ENCODE data around the gene FAM184B. TPM values are rescaled to one million over a fixed set of nuclear protein-coding genes. Genes with fewer than 3 reads are reported as not detected.

FAM184B gene
- total RNA-seq, 1 experiment from 2014 or later = 0.09 TPM

DNA sequence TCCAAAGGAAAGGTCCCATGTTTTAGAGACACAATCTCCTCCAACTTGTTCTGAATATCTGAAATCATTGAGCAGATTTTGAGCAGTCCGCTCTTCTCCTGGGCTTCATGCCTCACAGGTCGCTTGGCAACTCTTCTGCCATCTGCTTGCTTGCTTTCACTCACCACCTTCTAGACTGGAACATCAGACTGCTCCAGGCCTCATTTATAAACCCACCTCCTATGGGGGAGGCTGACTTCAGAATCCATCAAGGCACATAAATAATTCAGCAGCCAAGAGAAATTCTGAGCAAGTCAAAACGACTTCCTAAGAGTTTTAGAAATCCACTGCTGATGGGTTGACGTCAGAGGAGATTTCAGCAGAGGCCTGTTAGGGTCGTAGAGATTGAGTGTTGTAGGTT, 64.1 kb downstream of the FAM184B start:
- Mint-ChIP-seq H3K4me3 (no peak overlapping the region), H3K9me3 (no peaks in the 10 kb centered on the region), H3K27ac (peak overlapping the region in 1 of 3 experiments; percentile 32; a peak in 1 of 7 replicates), H3K27me3 (ENCODE audit: low read depth) (no peaks in the 10 kb centered on the region; the same call in 1 of the 2 replicates), H3K36me3 (ENCODE audit: insufficient read depth in 1 of 3, low read depth in 3 of 3) (no peaks in the 10 kb centered on the region), H3K4me1 (peaks cover 17 to 19% of the 10 kb centered on the region in 2 experiments)
- Histone ChIP-seq H2AK5ac (ENCODE audit: insufficient read length, low read length) (no peak overlapping the region), H2AFZ (ENCODE audit: low read length) (no peak overlapping the region), H2BK15ac (ENCODE audit: low read depth, low read length) (no peak overlapping the region), H3K9ac (ENCODE audit: extremely low read depth, insufficient read length, low read length) (no peak overlapping the region), H3K4me1 (ENCODE audit: insufficient read depth, low read length) (peaks cover 1% of the 10 kb centered on the region; the same call in 1 of the 2 replicates), H2BK5ac (ENCODE audit: insufficient read length, low read length) (no peak overlapping the region), H2BK12ac (ENCODE audit: insufficient read length, low read depth, low read length) (no peak overlapping the region), H3K27ac (ENCODE audit: insufficient read length, low read depth, low read length) (no peak overlapping the region), H3K9me3 (ENCODE audit: control insufficient read depth, low read depth, low read length) (no peaks in the 10 kb centered on the region), H3K79me2 (ENCODE audit: insufficient read depth, low read length) (no peaks in the 10 kb centered on the region), H3K23me2 (ENCODE audit: insufficient read length, low read depth, low read length, poor library complexity, severe bottlenecking) (no peaks in the 10 kb centered on the region), H3K23ac (ENCODE audit: insufficient read length, low read depth, low read length) (no peak overlapping the region), H3K4me2 (ENCODE audit: insufficient read depth, insufficient read length, low read length) (no peak overlapping the region), H4K8ac (replicated peaks; ENCODE audit: insufficient read length, low read depth, low read length) (no peak overlapping the region), H4K20me1 (ENCODE audit: control insufficient read depth, insufficient read depth, insufficient read length) (no peaks in the 10 kb centered on the region), H3K27me3 (ENCODE audit: insufficient read depth, low read length) (no peaks in the 10 kb centered on the region), H3K56ac (ENCODE audit: insufficient read length, low read depth, low read length) (no peak overlapping the region), H3T11ph (ENCODE audit: low read length) (no peak overlapping the region), H2BK20ac (ENCODE audit: low read depth, low read length, poor library complexity, severe bottlenecking) (no peak overlapping the region), H3K14ac (ENCODE audit: insufficient read depth, low read length) (no peak overlapping the region), H3K79me1 (ENCODE audit: insufficient read depth, low read depth, low read length, poor library complexity, severe bottlenecking) (no peaks in the 10 kb centered on the region), H2BK120ac (ENCODE audit: low read depth, low read length, poor library complexity, severe bottlenecking) (no peak overlapping the region), H3K18ac (ENCODE audit: insufficient read length, low read depth, low read length) (no peak overlapping the region), H4K5ac (ENCODE audit: insufficient read length, low read depth, low read length) (no peak overlapping the region), H3K4ac (ENCODE audit: low read depth, low read length) (no peak overlapping the region), H4K91ac (ENCODE audit: insufficient read length, low read depth, low read length) (no peak overlapping the region)
- TF ChIP-seq, protein P1, sequence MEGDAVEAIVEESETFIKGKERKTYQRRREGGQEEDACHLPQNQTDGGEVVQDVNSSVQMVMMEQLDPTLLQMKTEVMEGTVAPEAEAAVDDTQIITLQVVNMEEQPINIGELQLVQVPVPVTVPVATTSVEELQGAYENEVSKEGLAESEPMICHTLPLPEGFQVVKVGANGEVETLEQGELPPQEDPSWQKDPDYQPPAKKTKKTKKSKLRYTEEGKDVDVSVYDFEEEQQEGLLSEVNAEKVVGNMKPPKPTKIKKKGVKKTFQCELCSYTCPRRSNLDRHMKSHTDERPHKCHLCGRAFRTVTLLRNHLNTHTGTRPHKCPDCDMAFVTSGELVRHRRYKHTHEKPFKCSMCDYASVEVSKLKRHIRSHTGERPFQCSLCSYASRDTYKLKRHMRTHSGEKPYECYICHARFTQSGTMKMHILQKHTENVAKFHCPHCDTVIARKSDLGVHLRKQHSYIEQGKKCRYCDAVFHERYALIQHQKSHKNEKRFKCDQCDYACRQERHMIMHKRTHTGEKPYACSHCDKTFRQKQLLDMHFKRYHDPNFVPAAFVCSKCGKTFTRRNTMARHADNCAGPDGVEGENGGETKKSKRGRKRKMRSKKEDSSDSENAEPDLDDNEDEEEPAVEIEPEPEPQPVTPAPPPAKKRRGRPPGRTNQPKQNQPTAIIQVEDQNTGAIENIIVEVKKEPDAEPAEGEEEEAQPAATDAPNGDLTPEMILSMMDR (conservative IDR thresholded peaks at IDR 0.05) = no peak
- no peak for DNase-seq
- WGBS (ENCODE audit: extremely low coverage, insufficient read length, low lambda C conversion rate) = no CpG with 5 or more reads among the region's 5 CpGs
